CD4-positive, alpha-beta T cell treated with Interleukin-1 beta for 1 hour (primary cell): ENCODE results near the gene SSBP3.
"Not testable (repeated sequence)": the region's sequence is repeated elsewhere in the genome, so short reads cannot be mapped to it uniquely, and the experiment has no call there.

Source experiments
- DNase-seq, 2 donors: peaks; one replicate each; pipeline ENCODE4 v3.0.0-alpha.2; 2020 to 2022

SSBP3 gene

DNA sequence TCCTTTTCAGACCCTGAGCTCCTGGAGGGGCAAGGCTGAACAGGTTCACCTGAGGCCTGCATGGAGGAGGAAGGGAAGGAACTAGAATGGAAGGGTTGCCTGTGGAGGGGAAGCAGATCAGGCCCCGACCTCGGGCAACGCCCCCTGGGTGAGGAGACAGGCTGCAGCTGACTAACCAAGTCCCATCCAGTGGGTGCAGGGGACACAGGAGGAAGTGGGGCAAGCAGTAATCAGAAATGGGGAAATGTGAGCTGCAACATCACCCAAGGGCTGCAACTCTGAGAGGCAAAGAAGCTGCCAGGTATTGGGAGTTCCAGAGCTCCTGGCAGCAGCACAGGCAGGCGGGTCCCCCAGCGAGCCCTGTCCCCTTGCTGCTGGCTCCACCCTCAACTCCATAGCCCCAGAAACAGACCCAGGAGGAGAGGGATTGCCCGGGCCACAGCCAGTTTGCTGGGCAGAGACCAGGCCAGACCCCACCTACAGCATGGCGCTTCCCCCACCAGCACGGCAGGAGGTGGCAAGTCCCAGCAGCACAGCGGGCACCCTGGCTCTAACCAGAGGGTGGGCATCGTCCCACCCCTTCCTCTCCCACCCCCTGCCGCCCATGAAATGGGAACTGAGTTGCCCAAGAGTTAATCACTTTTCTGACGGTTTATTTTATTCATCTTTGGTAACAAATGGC lies 167.7 kb downstream of the SSBP3 start:
- DNase-seq = peak in 1 of 2 donors; percentile 56

- no peak for DNase-seq
Observed at GRCh38 chr1:54237586-54237985, 168.6 kb downstream of the SSBP3 start.

GRCh38 chr1:54234284-54234683 lies 171.9 kb downstream of the SSBP3 start:
- DNase-seq = no peak

- DNase-seq = not testable (repeated sequence)
Observed at GRCh38 chr1:54233196-54233595, 173.0 kb downstream of the SSBP3 start.

DNA sequence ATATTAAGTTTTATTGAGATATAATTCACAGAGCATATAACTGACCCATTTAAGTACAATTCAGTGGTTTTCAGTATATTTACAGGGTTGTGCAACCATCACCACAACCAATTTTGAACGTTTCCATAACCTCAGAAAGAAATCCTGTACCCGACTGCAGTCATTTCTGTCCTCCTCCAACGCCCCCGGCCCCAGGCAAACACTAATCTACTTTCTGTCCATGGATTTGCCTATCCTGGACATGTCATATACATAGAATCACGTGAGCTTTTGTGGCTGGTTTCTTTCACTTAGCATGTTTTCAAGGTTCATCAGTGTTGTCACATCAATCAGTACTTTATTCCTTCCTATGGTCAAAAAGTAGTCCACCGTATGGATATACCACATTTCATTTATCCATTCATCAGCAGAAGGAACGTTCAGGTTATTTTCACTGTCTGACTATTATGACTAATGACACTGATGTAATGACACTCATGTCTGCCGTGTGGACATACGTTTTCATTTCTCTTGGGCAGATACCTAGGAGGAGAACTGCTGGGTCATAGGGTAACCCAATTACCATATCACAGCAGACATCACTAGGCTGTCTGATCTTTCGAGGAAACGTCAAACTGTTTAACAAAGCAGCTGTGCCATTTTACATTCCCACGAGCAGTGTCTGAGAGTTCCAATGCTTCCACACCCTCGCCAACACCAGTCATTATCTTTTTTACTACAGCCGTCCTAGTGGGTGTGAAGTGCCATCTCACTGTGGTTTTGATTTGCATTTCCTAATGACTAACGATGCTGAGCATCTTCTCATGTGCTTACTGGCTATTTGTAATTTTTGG lies 175.5 kb downstream of the SSBP3 start:
- DNase-seq = no peak

DNA sequence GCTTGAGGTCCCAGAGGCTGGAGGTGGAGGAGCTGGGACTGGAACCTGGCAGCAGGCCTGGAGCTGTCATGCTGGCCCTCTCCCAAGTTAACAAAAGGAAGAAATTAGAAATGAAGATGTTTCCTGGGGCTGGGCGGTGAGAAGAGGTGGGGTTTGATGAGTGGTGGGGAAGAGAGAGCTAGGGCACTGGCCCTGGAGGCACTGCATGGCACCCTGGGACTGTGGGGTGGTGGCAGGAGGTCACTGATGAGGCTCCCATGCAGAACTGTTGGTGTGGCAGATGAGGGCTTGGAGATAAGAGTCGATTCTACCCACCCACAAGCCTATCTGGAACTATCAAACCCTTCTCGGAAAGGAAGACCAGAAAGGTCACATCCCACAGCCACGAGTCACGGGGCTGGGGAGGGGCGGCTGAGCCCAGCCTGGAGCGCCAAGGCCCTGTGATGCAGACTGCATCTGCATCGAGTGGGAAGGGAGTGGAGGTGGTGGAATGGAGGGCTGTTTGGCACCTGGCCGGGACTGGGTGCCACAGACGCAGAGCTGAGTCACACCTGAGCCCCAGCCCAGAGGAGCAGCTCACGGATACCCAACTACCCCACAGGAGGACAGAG lies 176.8 kb downstream of the SSBP3 start:
- DNase-seq = no peak

GRCh38 chr1:54228638-54229079 lies 177.5 kb downstream of the SSBP3 start:
- DNase-seq = no peak

DNA sequence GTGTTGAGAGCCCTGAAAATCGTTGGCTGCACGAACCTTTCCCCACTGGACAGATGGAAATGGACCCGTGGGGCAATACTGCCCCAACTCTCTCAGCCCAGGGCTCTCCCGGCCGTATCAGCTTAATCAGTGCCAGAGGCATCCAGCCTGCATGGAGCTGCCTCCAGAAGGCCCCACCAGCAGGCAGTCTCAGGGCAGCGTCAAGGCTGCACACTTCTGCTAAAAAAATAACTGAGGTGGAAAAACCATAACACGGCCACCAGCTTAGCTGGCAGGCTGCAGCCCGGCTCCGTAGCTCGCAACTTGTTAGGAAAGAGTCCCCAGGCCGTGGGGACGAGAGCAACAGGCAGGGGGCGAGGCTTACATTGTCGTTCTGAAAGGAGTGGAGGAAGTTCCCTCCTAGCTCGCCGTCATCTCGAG lies 178.3 kb downstream of the SSBP3 start:
- DNase-seq = no peak

GRCh38 chr1:54227091-54227602 lies 179.0 kb downstream of the SSBP3 start:
- DNase-seq = peak in 1 of 2 donors; percentile 60

DNA sequence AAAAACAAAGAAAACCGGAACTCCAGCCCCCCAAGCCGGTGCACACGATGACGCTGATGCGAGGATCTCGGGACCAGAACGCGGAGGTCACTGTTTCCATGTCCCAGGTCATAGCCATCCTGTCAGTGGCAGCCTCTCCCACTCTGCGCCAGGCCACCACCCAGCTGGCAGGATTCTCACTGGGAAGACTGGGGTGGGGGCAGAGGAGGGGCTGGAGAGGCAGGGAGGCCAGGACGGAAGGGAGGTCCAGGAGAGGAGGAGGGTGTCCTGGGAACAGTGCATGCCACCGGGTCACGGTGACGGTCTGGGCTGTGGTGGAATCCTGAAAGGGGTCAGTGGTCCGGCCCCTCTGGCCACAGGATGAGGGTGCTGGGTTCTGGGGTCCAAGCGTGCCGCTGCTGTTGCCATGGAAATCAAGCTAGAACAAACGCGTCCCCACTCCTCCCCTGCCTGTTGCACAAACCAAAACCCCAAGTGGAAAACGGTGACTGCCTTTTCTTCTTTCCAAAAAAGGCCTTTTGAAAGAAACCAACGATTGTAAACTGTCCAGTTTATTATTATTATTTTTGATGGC lies 180.1 kb downstream of the SSBP3 start:
- no peak for DNase-seq

GRCh38 chr1:54225378-54225777 lies 180.8 kb downstream of the SSBP3 start:
- no peak for DNase-seq

DNA sequence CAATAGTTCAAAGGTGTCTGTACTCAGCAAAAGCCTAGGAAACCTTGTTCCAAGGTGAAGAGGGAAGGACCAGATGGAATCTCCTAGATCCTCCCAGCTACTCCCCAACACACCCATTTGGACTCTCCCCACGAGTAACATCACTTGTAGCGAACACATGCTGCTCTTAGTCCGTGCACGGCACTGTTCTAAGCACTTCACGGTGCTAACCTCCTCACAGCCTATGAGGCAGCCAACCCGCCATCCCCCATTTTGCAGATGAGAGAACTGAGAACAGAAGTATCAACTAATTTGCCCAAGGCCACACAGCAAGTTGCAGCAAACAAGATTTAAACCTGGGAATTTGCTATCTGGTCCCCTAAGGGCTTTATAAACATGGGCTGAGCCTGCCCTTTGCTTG lies 182.0 kb downstream of the SSBP3 start:
- no peak for DNase-seq

DNA sequence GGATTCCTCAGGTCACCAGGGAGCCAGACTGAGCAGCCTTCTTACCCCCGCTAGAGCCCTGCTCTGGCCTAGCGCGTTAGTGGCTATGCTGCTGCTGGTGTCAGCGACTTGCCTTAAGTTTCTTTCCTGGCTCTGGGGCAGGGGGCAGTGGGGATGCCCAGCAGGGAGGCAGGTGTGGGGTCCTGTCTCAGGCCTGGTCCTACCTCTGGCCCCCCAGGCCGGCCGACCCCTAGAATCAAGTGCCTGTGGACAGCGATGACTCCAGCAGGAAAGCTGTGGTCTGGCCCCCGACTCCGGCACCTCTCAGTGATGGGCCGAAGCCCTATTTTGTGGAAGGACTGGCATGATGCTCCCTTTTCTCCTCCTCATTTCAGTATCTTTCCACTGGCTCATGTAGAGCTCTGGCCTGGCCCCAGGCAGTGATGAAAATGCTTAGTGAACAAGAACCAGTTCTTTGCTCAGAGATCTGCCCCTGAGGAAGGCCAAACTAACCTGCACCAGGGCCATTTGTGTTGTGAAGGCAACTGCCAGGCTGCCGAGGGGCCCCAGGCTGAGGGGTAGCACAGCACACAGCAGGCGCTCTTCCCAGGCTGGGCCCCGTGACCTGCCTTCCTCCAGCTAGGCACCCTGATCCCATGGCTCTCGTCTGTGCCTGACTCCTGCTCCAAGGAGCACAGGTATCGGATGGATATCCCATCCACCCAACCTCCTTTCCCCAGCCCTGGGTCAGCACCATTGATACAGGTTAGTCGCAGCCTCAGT lies 182.6 kb downstream of the SSBP3 start:
- no peak for DNase-seq

DNA sequence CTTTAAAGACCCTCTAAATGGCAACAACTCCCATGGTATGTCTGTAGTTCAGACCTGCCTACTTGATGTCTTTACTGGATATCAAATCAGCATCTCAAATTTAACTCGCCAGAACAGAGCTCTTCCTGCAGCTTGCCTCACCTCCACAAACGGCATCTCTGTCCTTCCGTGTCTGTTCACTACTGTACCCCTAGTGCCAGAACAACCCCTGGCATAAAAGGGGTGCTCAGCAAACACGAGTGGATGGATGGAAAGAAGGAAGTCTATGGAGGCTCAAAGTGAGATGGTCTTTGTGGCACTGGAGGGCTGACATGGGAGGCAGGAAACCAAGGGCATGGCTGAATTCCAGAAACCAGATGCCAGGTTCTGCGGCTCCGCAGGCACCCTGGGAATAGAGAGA lies 183.5 kb downstream of the SSBP3 start:
- DNase-seq = no peak

GRCh38 chr1:54221867-54222484 lies 184.2 kb downstream of the SSBP3 start:
- no peak for DNase-seq

- no peak for DNase-seq
Observed at GRCh38 chr1:54221113-54221834, 184.9 kb downstream of the SSBP3 start.

GRCh38 chr1:54220004-54220811 lies 186.0 kb downstream of the SSBP3 start:
- peak in 1 of 2 donors; percentile 39 for DNase-seq

- no peak for DNase-seq
Observed at GRCh38 chr1:54219688-54220003, 186.5 kb downstream of the SSBP3 start.

GRCh38 chr1:54218883-54219687 lies 187.1 kb downstream of the SSBP3 start:
- no peak for DNase-seq

DNA sequence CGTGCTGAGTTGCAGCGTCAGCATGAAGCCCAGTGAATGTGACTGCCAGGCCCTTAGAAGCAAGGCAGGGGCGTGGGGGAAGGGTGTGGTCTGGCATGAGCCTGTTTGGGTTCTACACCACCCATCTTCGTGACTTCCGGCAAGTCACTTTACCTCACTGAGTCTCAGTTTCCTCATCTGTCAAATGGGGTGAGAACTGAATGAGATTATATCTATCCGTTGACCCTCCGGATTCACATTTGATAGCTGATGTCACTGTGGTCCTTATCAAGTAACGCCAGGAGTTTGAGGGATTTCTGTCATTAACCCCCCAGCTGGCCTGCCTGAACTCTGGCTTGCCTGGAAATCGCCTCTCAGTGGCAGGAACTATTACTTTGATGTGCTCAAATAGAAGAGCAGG lies 190.7 kb downstream of the SSBP3 start:
- no peak for DNase-seq
